RCC 7860 (cell line): ENCODE results near the gene ABCB8.

Experiments
- DNase-seq: peaks from one replicate; pipeline ENCODE4 v3.0.0-alpha.2; 2015; ENCODE audit warnings: low spot score
- FAIRE-seq: peaks from 2 replicates; lab custom pipeline; 2012; peaks lifted over from hg19 to GRCh38; lab: Jason Lieb, UNC

The ABCB8 gene

GRCh38 chr7:151028131-151028947 lies at the start of gene ABCB8:
Gene ABCB8, plus strand, starts transcription at chr7:151028450. Its CDS starts 66 bp downstream, at chr7:151028516.
- FAIRE-seq (peak; percentile 94), DNase-seq (peak; percentile 99)

- no peak for FAIRE-seq
- DNase-seq = no peak
Observed at GRCh38 chr7:150979713-150980390, 48.4 kb upstream of the ABCB8 start.

- FAIRE-seq (no peak), DNase-seq (no peak)
Observed at GRCh38 chr7:150980663-150981062, 47.6 kb upstream of the ABCB8 start.

- no peak for DNase-seq
- FAIRE-seq = no peak
Observed at GRCh38 chr7:150981644-150982043, 46.6 kb upstream of the ABCB8 start.

DNA sequence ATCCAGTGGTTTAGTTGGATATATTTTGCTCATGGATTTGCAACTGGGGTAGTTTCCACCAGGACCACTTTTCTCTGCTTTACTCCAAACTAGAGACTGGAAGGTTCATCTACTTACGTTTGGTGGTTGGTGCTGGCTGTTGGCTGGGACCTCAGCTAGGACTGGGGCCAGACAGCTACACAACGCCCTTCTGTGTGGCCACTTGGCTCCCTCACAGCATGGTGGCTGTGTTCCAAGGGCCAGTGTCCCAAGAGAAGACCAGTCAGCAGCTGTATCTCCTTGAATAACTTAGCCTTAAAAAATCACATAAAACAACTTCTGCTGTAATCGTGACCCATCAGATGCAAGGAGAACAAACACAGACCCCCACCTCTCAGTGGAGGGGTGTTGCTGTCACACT lies 45.9 kb upstream of the ABCB8 start:
- DNase-seq = no peak
- FAIRE-seq = no peak

DNA sequence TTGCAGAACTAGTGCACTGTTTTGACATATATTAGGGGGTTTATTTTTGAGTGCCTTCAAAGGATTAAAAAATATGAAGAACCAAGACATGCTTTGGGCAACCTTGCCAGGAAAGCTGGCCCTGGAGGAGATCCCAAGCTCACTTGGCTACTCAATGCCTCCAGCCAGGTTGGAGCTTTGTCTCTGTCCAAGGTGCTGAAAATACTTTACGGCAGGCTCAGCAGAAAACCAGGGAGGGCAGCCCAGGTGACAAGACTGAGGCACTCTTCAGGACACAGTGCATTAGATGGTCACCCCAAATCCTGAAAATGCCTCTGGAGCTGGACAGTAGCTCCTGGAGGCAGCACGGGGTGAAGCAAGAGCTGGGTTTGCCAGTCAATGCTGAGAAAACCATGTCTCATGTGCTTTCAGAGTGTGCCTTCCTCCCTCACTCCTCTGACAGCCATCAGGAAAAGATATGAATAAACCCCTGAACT lies 44.3 kb upstream of the ABCB8 start:
- FAIRE-seq = no peak
- no peak for DNase-seq

DNA sequence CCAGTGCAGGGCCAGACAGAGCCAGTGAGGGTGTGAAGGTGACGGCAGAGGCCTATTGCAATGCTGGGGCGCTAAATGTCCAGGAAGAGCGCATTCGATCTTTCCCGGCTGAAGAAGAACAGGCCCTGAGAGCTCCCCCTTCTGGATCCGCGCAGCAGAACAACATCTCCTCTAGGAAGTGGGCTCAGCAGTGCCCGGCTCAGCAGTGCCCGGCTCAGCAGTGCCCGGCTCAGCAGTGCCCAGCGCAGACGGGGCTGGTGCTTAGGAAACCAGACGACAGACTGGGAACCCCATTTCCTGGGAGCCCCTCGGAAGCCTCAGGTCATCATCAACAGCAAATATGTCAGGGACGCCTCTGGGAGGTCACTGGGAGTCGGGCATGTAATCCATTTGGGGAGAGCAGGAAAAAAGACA lies 42.1 kb upstream of the ABCB8 start:
- FAIRE-seq (no peak), DNase-seq (peak; percentile 32)

DNA sequence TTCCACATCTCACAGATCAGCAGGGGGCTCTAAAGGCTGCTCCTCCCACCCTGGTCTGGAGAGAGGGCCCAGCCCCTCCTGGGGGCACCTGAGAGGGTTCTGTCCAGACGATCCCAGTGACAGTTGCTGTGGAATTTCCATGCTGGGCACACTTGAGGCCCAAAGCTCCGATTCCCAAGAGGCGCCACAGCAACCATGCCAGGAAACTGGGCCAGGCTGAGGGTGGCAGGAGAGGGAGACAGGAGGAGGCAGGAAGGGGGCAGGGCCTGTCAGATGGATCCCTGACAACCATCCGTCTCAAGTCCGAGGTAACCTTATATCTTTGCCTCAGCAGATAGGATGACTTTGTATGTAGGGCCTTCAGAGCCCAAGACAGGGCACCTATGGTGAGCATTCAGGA lies 41.7 kb upstream of the ABCB8 start:
- DNase-seq (no peak), FAIRE-seq (no peak)

GRCh38 chr7:150988230-150989226 lies 39.7 kb upstream of the ABCB8 start:
- DNase-seq (no peak), FAIRE-seq (no peak)

GRCh38 chr7:150989456-150989855 lies 38.8 kb upstream of the ABCB8 start:
- DNase-seq = no peak
- no peak for FAIRE-seq

GRCh38 chr7:150990416-150991186 lies 37.6 kb upstream of the ABCB8 start, which contains the start of gene NOS3:
Gene NOS3, plus strand, starts transcription at chr7:150991017. Its CDS starts 2,787 bp downstream, at chr7:150993804.
- no peak for DNase-seq
- FAIRE-seq = no peak

- DNase-seq = peak; percentile 30
- no peak for FAIRE-seq
Observed at GRCh38 chr7:150992051-150992640, 36.1 kb upstream of the ABCB8 start.

GRCh38 chr7:150992833-150993302 lies 35.4 kb upstream of the ABCB8 start:
- DNase-seq (no peak), FAIRE-seq (no peak)

DNA sequence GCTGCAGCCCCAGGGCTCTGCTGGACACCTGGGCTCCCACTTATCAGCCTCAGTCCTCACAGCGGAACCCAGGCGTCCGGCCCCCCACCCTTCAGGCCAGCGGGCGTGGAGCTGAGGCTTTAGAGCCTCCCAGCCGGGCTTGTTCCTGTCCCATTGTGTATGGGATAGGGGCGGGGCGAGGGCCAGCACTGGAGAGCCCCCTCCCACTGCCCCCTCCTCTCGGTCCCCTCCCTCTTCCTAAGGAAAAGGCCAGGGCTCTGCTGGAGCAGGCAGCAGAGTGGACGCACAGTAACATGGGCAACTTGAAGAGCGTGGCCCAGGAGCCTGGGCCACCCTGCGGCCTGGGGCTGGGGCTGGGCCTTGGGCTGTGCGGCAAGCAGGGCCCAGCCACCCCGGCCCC lies 34.7 kb upstream of the ABCB8 start:
- no peak for DNase-seq
- no peak for FAIRE-seq

- DNase-seq (no peak), FAIRE-seq (no peak)
Observed at GRCh38 chr7:150994141-150994837, 34.0 kb upstream of the ABCB8 start.

- FAIRE-seq (no peak), DNase-seq (no peak)
Observed at GRCh38 chr7:150994838-150995510, 33.3 kb upstream of the ABCB8 start.

DNA sequence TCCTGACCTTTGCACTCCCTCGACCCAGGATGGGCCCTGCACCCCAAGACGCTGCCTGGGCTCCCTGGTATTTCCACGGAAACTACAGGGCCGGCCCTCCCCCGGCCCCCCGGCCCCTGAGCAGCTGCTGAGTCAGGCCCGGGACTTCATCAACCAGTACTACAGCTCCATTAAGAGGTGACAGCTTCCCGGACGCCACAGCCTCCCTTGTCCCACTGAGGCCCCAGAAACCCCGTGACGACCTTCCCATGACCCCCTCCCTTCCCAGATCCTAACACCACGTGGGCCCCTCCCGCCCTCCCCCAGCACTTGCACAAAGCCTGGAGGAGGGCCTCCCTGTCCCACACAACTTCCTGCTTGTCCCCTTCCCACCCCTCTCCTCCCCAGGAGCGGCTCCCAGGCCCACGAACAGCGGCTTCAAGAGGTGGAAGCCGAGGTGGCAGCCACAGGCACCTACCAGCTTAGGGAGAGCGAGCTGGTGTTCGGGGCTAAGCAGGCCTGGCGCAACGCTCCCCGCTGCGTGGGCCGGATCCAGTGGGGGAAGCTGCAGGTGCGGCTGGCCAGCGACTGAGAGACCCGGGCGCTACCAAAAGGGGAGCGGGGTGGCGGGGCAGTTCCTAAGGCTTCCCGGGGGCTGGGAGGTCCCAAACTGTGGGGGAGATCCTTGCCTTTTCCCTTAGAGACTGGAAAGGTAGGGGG lies 31.7 kb upstream of the ABCB8 start:
- FAIRE-seq = no peak
- DNase-seq = no peak

DNA sequence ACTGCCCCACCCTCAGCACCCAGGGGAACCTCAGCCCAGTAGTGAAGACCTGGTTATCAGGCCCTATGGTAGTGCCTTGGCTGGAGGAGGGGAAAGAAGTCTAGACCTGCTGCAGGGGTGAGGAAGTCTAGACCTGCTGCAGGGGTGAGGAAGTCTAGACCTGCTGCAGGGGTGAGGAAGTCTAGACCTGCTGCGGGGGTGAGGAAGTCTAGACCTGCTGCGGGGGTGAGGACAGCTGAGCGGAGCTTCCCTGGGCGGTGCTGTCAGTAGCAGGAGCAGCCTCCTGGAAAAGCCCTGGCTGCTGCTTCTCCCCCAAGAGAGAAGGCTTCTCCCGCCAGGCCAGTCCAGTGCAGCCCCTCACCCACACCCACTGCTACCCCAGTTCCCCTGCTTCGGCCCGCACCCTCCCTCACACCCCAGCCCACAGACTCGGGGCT lies 31.2 kb upstream of the ABCB8 start:
- FAIRE-seq = no peak
- no peak for DNase-seq
